TTC549 (cell line): ENCODE results near the gene MRPL27.
"Not testable (repeated sequence)": the region's sequence is repeated elsewhere in the genome, so short reads cannot be mapped to it uniquely, and the experiment has no call there.

ENCODE experiments used
- FAIRE-seq: peaks from 2 replicates; lab custom pipeline; 2012; peaks lifted over from hg19 to GRCh38; lab: Jason Lieb, UNC

MRPL27 gene

GRCh38 chr17:50344731-50345365, 28.1 kb downstream of the MRPL27 start:
- no peak for FAIRE-seq

DNA sequence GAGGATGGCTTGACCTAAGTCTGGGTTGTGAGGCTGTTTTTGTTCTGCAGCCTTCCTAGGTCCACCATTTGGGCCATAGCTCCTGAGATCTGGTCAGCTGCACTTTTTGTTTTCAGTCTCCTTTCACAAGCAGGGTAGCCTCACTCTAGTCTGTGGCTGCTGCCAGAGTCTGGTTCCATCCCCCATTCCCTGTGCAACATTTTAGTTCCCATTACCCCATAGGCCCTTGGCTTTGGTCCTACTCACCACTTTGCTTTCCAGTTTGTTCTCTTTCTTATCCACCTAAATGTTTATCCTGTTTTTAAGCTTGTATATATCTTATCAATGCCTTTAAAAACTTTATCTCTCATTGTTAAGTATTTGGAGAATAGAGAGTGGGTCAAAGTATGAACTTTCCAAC, 33.6 kb downstream of the MRPL27 start:
- FAIRE-seq = no peak

DNA sequence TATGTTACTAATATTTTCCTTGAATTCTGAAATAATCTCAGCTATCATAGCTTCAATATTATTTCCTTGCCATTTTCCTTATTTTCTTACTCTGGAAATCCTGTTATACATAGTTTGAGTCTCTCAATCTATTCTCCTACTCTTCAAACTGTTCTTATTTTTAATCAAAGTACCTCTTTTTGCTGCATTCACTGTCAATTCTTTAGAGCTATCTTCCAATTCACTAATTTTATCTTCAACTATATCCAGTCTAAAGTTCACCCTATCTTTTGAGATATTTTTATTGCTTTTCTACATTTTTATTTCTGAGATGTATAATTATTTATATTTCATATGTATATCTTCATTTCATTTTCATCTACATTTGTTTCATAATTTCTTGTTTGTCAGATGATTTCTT, 34.3 kb downstream of the MRPL27 start:
- FAIRE-seq = peak; percentile 48

GRCh38 chr17:50337956-50338355, 35.0 kb downstream of the MRPL27 start:
- no peak for FAIRE-seq

DNA sequence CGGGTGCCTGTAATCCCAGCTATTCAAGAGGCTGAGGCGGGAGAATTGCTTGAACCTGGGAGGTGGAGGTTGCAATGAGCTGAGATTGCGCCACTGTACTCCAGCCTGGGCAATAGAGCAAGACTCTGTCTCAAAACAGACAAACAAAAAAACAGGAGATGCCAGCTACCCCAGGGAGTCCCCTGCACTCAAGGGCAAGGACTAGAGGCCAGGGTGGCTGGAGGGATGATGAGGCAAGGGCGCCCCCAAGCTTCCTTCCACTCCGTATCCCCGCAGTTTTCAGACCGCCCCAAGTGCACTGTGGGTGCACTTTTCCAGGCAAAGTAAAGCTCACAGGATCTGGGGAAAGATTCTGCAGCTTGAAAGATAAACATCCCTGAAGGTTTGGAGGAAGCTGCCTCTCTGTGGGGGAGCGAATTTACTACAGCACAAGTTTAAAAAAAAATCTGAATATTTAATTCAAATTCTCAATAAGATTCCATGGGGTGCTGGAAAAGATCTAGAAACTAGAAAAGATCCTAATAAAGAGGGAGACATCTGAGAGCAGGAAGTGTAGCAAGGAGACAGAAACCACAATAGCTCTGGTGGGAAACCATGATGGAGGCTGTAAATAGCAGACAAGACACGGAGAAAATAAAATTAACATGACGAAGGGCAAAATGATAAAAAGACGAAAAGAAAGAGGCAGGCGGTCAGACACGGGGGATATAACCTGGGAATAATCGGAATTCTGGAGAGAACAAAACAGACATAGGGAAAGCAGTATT, 39.5 kb downstream of the MRPL27 start:
- not testable (repeated sequence) for FAIRE-seq

DNA sequence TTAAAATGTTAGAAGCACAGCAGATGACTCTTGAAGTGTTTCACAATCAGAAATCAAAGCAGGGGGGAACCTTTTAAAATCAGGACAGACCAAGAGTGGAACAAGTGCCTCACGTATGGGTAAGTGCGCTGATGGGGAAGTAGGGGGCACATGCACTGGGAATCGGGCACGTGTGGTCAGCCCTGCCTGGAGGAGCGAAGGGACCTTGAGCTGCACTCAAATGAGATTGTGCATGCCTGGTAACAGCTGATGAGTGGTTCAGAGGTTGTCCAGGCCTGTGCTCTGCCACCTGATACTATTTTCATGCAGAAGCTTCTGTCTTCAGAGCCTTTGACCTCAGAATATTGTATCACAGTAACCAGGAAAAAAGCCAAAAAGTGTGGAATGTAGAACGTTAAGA, 40.8 kb downstream of the MRPL27 start:
- FAIRE-seq = no peak

- FAIRE-seq = no peak
Observed at GRCh38 chr17:50331085-50331791, 41.7 kb downstream of the MRPL27 start.

DNA sequence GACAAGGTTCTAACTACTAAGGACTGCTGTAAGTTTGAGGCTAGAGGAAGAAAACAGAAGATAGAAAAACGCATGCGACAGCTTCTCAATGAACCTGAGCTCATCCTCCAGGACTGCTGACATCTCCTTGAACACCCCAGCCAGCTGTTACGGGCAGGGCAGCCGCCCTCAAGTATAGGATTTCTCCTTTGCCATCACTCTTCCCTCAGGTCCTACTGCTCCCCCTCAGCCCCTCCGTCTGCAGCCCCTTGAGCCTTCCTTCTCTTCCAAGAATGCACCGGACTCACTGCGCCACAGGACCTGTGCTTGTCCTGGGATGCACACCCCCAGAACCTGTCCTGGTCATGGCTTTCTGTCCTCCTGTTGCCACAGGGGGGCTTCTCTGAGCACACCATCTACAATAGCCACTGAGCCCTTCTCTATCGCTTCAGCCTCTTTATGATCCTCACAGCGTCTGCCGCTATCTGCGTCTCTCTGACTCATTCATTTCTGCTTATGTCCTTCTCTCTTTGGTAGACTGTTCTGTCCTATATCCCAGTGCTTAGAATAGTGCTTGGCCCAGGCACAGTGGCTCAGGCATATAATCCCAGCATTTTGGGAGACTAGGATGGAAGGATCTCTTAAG, 42.7 kb downstream of the MRPL27 start:
- no peak for FAIRE-seq

DNA sequence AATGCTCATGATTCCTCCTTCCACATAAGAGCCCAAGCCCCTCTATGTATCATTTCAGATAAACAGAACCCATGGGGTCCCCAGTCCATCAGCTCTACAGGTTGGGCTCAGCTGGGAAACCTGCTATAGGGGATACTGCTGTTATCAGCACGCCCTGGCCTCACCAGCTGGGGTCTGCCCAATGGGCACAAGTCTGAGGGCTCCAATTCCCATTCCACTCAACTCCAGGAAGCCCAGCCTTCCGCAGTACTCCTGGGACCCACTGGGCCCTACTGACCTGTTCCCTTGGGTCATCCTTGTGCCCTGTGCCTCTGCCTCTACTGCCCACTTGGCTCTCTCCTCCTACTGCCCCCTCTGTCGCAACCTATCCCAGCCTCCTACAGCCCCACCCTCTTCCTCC, 43.3 kb downstream of the MRPL27 start:
- no peak for FAIRE-seq

GRCh38 chr17:50328363-50329325, 44.3 kb downstream of the MRPL27 start:
- no peak for FAIRE-seq

- no peak for FAIRE-seq
Observed at GRCh38 chr17:50326831-50327364, 46.1 kb downstream of the MRPL27 start.

DNA sequence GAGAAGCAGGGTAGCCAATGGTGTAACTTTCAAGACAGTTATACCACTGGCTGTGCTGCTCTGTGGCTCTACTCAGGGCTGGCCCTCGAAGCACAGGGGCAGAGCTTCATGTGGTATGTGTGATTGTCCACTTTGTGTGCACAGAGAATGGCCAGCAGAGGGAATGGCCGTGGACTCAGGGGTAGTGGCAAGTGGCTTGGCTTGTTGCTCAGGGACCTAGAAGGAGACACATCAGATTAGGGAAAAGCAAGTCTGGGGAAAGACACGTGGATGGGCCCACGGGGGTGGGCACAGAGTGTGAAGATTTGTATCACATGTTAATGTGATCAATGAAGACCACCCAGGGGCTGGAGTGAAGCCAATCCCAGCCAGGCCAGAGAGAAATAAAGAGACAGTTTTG, 47.1 kb downstream of the MRPL27 start:
- no peak for FAIRE-seq

- no peak for FAIRE-seq
Observed at GRCh38 chr17:50323060-50323459, 49.9 kb downstream of the MRPL27 start.

- no peak for FAIRE-seq
Observed at GRCh38 chr17:50322271-50322670, 50.7 kb downstream of the MRPL27 start.

DNA sequence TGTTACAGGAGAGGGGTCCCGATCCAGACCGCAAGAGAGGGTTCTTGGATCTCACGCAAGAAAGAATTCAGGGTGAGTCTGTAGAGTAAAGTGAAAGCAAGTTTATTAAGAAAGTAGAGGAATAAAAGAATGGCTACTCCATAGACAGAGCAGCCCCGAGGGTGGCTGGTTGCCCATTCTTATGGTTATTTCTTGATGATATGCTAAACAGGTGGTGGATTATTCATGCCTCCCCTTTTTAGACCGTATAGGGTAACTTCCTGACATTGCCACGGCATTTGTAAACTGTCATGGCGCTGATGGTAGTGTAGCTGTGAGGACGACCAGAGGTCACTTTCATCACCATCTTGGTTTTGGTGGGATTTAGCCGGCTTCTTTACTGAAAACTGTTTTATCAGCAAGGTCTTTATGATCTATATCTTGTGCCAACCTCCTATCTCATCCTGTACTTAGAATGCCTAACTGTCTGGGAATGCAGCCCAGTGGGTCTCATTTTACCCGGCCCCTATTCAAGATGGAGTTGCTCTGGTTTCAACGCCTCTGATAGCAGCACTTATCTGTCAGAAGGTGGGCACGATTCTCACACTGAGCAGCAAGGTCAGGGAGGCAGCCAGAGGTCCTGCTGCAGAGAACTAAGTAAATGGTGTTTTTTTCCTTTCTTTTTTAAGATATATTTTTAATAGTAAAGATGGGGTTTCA, 53.5 kb downstream of the MRPL27 start:
- FAIRE-seq = no peak

GRCh38 chr17:50318501-50319285, 54.3 kb downstream of the MRPL27 start:
- no peak for FAIRE-seq
